Esophagus (tissue), 2 donors: Measurements from ENCODE around the gene UQCRQ. TPM values are rescaled to one million over a fixed set of nuclear protein-coding genes. Genes with fewer than 3 reads are reported as not detected.

Source experiments
- H3K27ac ChIP-seq, 2 donors: one replicate each; pipeline ENCODE4 v1.5.1; 2013; ENCODE audit warnings: low read depth in 2 of 2, mild to moderate bottlenecking in 2 of 2, inconsistent platforms in 1 of 2, low read length in 1 of 2, moderate library complexity in 1 of 2
- H3K27me3 ChIP-seq, 2 donors: one replicate each; pipeline ENCODE4 v1.6.1; 2013; ENCODE audit warnings: low read length in 2 of 2, control low read depth in 1 of 2, mild to moderate bottlenecking in 1 of 2; ENCODE audit not compliant: insufficient read depth in 2 of 2, control insufficient read depth in 1 of 2
- H3K36me3 ChIP-seq, 2 donors: one replicate each; pipeline ENCODE4 v1.6.1; 2013; ENCODE audit warnings: low read length in 1 of 2; ENCODE audit not compliant: control insufficient read depth in 2 of 2, insufficient read depth in 2 of 2
- H3K4me1 ChIP-seq, 2 donors: one replicate each; pipeline ENCODE4 v1.6.1; 2013; ENCODE audit warnings: low read length in 1 of 2; ENCODE audit not compliant: control insufficient read depth in 2 of 2, insufficient read depth in 2 of 2
- H3K4me3 ChIP-seq, 2 donors: one replicate each; pipeline ENCODE4 v1.5.1; 2013; ENCODE audit warnings: low read length in 2 of 2, mild to moderate bottlenecking in 2 of 2, low read depth in 1 of 2, moderate library complexity in 1 of 2
- H3K9me3 ChIP-seq, 2 donors: one replicate each; pipeline ENCODE4 v1.6.1; 2013; ENCODE audit warnings: mild to moderate bottlenecking in 2 of 2, low read depth in 1 of 2, low read length in 1 of 2, moderate library complexity in 1 of 2; ENCODE audit not compliant: control insufficient read depth in 2 of 2, insufficient read depth in 1 of 2
- WGBS, 2 donors: extraction: QIAGEN DNeasy Blood & Tissue Kit; methylation state at CpG; one replicate each; pipeline ENCODE4 v1.1.7; 2013; 5-methylcytosine and 5-hydroxymethylcytosine counted together
- polyA plus RNA-seq, 2 donors: library from polyadenylated mRNA; stranded (reverse); fragments of 200-250 nt; gene quantifications; one replicate each; pipeline ENCODE4 v1.2.3, GENCODE V29; 2013
- donor health status: healthy with polysubstance abuse.
- donor health status: Bipolar disorder and iron deficiency.

Gene UQCRQ
- polyA plus RNA-seq, 2 donors: 351 to 424 TPM

GRCh38 chr5:132876020-132876759 lies 9.7 kb downstream of the UQCRQ start:
- Histone ChIP-seq H3K27ac (peak overlapping the region in 1 of 2 donors; percentile 55), H3K9me3 (no peaks in the 10 kb centered on the region), H3K27me3 (no peaks in the 10 kb centered on the region), H3K36me3 (peaks cover 0 to 13% of the 10 kb centered on the region in 2 donors), H3K4me3 (no peak overlapping the region), H3K4me1 (peaks cover 2 to 6% of the 10 kb centered on the region in 2 donors)
- 88 to 89% methylated on average over 1 of the region's 1 CpG for WGBS, 2 donors

GRCh38 chr5:132877466-132877865 lies 11.0 kb downstream of the UQCRQ start:
- no peaks in the 10 kb centered on the region for H3K27me3 ChIP-seq
- no peak overlapping the region for H3K4me3 ChIP-seq
- no peaks in the 10 kb centered on the region for H3K9me3 ChIP-seq
- H3K27ac ChIP-seq: no peak overlapping the region
- peaks cover 0 to 12% of the 10 kb centered on the region in 2 donors for H3K36me3 ChIP-seq
- peaks cover 2 to 6% of the 10 kb centered on the region in 2 donors for H3K4me1 ChIP-seq
- 74 to 78% methylated on average over 2 of the region's 2 CpGs for WGBS, 2 donors

- H3K36me3 ChIP-seq: peaks cover 0 to 12% of the 10 kb centered on the region in 2 donors
- H3K27me3 ChIP-seq: no peaks in the 10 kb centered on the region
- H3K4me3 ChIP-seq: no peak overlapping the region
- no peak overlapping the region for H3K27ac ChIP-seq
- H3K9me3 ChIP-seq: no peaks in the 10 kb centered on the region
- WGBS, 2 donors: 66 to 71% methylated on average over 3 of the region's 3 CpGs
- peaks cover 2 to 6% of the 10 kb centered on the region in 2 donors for H3K4me1 ChIP-seq
These were observed 11.5 kb downstream of the UQCRQ start for GRCh38 chr5:132877938-132878337.

DNA sequence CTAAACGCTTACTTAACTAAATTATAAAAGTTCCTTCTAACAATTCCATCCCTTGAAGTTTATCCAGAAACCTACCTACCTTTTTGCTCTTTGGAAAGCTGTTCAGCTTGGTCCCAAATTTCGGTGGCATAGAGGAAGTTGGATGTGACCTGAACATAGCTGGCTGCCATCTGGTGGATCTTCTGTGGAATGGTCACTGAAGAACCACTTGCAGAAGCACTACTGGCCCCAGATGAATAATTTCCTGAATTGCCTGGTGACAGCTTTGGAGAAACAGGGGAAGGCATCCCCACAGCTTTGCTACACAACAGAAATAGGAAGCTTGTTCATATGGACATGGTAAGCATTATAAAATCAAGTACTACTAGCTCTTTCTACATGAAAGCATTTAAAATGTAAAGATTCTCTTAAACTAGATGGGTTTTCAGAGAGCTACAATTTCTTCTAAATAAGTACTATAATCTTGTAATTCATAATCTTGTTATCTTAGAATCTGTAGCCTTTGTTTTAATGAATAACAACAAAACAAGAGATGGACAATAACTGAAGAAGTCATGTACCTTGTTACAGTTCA lies 16.9 kb downstream of the UQCRQ start:
- Histone ChIP-seq H3K27me3 (no peaks in the 10 kb centered on the region), H3K36me3 (peaks cover 9 to 14% of the 10 kb centered on the region in 2 donors)
- WGBS, 2 donors: 25 to 28% methylated on average over 2 of the region's 2 CpGs

DNA sequence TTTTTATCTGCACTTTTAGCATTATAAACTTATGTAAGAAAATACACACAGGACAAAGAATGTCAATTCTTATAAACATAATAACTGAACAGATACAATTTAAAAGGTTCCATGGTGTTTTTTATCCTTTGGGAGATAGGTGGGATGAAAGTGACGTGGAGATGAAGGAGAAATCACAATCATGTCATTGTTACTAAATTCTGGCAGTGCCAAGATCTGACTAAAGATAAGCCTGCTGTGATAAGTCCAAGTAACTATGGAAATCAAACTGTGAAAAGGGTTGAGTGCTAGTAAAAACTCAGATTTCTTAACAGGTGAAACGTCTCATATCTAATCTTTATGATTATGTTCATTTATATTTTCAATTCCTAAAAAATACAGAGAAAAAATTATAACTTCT lies 18.1 kb downstream of the UQCRQ start:
- H3K36me3 ChIP-seq: peaks cover 9 to 14% of the 10 kb centered on the region in 2 donors
- no peak overlapping the region for H3K4me3 ChIP-seq
- H3K4me1 ChIP-seq: no peaks in the 10 kb centered on the region
- 65 to 79% methylated on average over 2 of the region's 2 CpGs for WGBS, 2 donors
- H3K27me3 ChIP-seq: no peaks in the 10 kb centered on the region
- no peaks in the 10 kb centered on the region for H3K9me3 ChIP-seq
- no peak overlapping the region for H3K27ac ChIP-seq

More for the DNA sequence above, 16.9 kb downstream of the UQCRQ start:
- H3K4me3 ChIP-seq: no peak overlapping the region
- H3K9me3 ChIP-seq: no peaks in the 10 kb centered on the region
- H3K4me1 ChIP-seq: no peaks in the 10 kb centered on the region
- no peak overlapping the region for H3K27ac ChIP-seq

DNA sequence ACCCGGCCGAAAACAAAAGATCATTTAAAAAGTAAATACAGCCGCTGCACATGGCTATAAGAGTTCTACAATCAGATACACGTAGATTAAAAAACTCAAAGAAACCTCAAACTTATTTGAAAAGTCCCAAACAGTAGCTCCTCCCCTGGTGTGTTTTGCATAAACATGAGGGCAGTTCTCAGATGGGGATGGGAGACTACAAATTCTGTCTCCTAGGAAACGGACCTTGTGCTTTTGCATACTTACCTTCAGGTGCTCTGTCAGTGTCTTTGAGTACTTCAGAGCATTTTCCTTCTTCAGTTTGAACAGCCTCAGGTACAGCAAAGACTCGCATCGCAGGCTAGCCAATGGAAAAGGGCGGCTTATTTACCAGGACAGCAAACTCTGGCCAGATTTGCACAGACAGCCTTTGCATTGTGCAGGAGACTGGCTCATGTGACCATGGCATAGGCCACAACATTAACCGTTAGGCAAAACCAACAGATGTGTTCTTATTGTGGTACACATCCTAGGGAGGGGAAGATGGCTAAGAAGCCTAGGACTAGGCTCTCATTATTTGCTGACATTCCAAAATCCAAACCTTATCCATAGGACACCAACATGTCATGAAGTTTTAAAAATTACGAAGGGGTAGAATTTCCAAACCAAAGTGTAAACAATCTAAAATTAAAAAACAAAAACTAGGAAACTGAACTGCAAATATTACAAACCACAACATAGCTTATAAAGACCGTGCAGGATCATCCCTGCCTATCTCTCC lies 19.8 kb downstream of the UQCRQ start:
- Histone ChIP-seq H3K9me3 (no peaks in the 10 kb centered on the region), H3K27me3 (no peaks in the 10 kb centered on the region), H3K4me1 (no peaks in the 10 kb centered on the region), H3K36me3 (peaks cover 9 to 11% of the 10 kb centered on the region in 2 donors), H3K4me3 (no peak overlapping the region), H3K27ac (no peak overlapping the region)
- 89 to 91% methylated on average over 11 of the region's 11 CpGs for WGBS, 2 donors

DNA sequence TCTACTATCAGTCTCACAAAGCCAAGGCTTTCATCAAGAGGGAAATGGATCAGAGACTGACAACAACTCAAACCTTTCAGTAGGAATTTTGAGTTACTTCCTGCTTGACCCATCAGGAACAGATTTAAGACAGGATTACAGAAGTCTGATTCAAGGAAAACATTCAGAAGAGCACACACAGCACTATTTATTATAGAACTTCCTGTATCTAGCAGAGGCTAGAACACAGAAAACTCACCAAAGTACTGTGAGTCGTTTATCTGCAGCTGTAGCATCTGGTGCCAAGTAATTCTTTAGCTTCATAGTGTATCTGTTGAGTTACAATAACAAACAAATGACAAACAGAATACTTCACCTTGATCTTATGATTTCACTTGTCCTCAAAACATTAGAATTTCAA lies 20.8 kb downstream of the UQCRQ start:
- H3K27ac ChIP-seq: no peak overlapping the region
- H3K4me1 ChIP-seq: no peaks in the 10 kb centered on the region
- H3K27me3 ChIP-seq: no peaks in the 10 kb centered on the region
- H3K9me3 ChIP-seq: no peaks in the 10 kb centered on the region
- no peak overlapping the region for H3K4me3 ChIP-seq
- 25 to 31% methylated on average over 1 of the region's 1 CpG for WGBS, 2 donors
- H3K36me3 ChIP-seq: peaks cover 14 to 15% of the 10 kb centered on the region in 2 donors

GRCh38 chr5:132889501-132889900 lies 23.1 kb downstream of the UQCRQ start:
- Histone ChIP-seq H3K9me3 (no peaks in the 10 kb centered on the region), H3K27ac (no peak overlapping the region), H3K4me3 (no peak overlapping the region), H3K36me3 (peaks cover 14% of the 10 kb centered on the region in 2 donors), H3K27me3 (no peaks in the 10 kb centered on the region), H3K4me1 (no peaks in the 10 kb centered on the region)

GRCh38 chr5:132890817-132891216 lies 24.4 kb downstream of the UQCRQ start:
- Histone ChIP-seq H3K36me3 (peaks cover 14% of the 10 kb centered on the region in 2 donors), H3K4me1 (no peaks in the 10 kb centered on the region), H3K27me3 (no peaks in the 10 kb centered on the region), H3K27ac (no peak overlapping the region), H3K4me3 (no peak overlapping the region), H3K9me3 (no peaks in the 10 kb centered on the region)
- 94 to 96% methylated on average over 4 of the region's 4 CpGs for WGBS, 2 donors
